Omental fat pad (tissue), 4 donors: ENCODE measurements around the gene MAPKAPK2. TPM values are rescaled to one million over a fixed set of nuclear protein-coding genes. Genes with fewer than 3 reads are reported as not detected.
A peak's percentile ranks its signal among the peaks of the same experiment; 100 is the strongest.

ENCODE experiments used
- ATAC-seq: fragments of 150-250 bp; one replicate; pipeline ENCODE4 v1.9.1; 2016; ENCODE audit warnings: mild to moderate bottlenecking, moderate library complexity; ENCODE audit not compliant: low FRiP score
- DNase-seq: peaks from one replicate; pipeline ENCODE4 v3.0.0-alpha.2; 2019; ENCODE audit warnings: low spot score
- CTCF ChIP-seq, 3 donors: fragments of 450-650 bp; IDR thresholded peaks; one replicate each; pipeline ENCODE4 v1.5.1; 2016 to 2017; ENCODE audit warnings: antibody characterized with exemption in 3 of 3, mild to moderate bottlenecking in 3 of 3, moderate library complexity in 2 of 3
- total RNA-seq, 4 donors: library from RNA; depleted of rRNA; stranded (reverse); fragments of >200 nt; gene quantifications; one replicate each; pipeline ENCODE4 v1.1.0, GENCODE V29; 2016

The MAPKAPK2 gene
- total RNA-seq, 4 donors from 2014 or later = 52.0 to 151 (median 79.9) TPM

GRCh38 chr1:206717674-206717989 lies 32.9 kb downstream of the MAPKAPK2 start:
- DNase-seq = no peak
- no peak for ATAC-seq
- no peak for TF ChIP-seq CTCF (IDR thresholded peaks at IDR 0.05)

- ATAC-seq = no peak
Observed at GRCh38 chr1:206719169-206719839, 34.6 kb downstream of the MAPKAPK2 start.

GRCh38 chr1:206721454-206721853 lies 36.7 kb downstream of the MAPKAPK2 start:
- no peak for TF ChIP-seq CTCF (IDR thresholded peaks at IDR 0.05)
- no peak for DNase-seq

More at GRCh38 chr1:206719169-206719839, 34.6 kb downstream of the MAPKAPK2 start:
- TF ChIP-seq CTCF (IDR thresholded peaks at IDR 0.05) = no peak
- DNase-seq = no peak

GRCh38 chr1:206722751-206723461 lies 38.2 kb downstream of the MAPKAPK2 start:
- ATAC-seq = no peak
- no peak for TF ChIP-seq CTCF (IDR thresholded peaks at IDR 0.05)
- DNase-seq = no peak

More at GRCh38 chr1:206721454-206721853, 36.7 kb downstream of the MAPKAPK2 start:
- no peak for ATAC-seq

- DNase-seq (no peak), ATAC-seq (peak; percentile 10)
- no peak for TF ChIP-seq CTCF (IDR thresholded peaks at IDR 0.05)
Observed at GRCh38 chr1:206723462-206723804, 38.7 kb downstream of the MAPKAPK2 start.

GRCh38 chr1:206723805-206724472 lies 39.2 kb downstream of the MAPKAPK2 start:
- no peak for TF ChIP-seq CTCF (IDR thresholded peaks at IDR 0.05)
- ATAC-seq = peak; percentile 74
- DNase-seq = no peak
